Hepatocyte (in vitro differentiated cells): ENCODE data around the gene SGMS1.

Experiments
- EZH2 ChIP-seq: fragments of 200-600 bp; sonication (generic); IDR thresholded peaks from 2 replicates; pipeline ENCODE4 v1.6.1; 2016; ENCODE audit warnings: antibody characterized with exemption, mild to moderate bottlenecking, borderline replicate concordance
- EZH2phosphoT487 ChIP-seq: fragments of 200-600 bp; sonication (generic); IDR thresholded peaks from one replicate; pipeline ENCODE4 v1.6.1; 2018; ENCODE audit warnings: antibody characterized with exemption, mild to moderate bottlenecking, low read depth, moderate library complexity; ENCODE audit not compliant: unreplicated experiment, severe bottlenecking
- TF ChIP-seq, protein P1 (sequence below): fragments of 200-600 bp; sonication (generic); IDR thresholded peaks from 2 replicates; pipeline ENCODE4 v1.5.1; 2016; ENCODE audit warnings: antibody characterized with exemption, mild to moderate bottlenecking; ENCODE audit not compliant: poor library complexity

GRCh38 chr10:50651808-50652207 is 28.1 kb upstream of the SGMS1 start:
- TF ChIP-seq, protein P1, sequence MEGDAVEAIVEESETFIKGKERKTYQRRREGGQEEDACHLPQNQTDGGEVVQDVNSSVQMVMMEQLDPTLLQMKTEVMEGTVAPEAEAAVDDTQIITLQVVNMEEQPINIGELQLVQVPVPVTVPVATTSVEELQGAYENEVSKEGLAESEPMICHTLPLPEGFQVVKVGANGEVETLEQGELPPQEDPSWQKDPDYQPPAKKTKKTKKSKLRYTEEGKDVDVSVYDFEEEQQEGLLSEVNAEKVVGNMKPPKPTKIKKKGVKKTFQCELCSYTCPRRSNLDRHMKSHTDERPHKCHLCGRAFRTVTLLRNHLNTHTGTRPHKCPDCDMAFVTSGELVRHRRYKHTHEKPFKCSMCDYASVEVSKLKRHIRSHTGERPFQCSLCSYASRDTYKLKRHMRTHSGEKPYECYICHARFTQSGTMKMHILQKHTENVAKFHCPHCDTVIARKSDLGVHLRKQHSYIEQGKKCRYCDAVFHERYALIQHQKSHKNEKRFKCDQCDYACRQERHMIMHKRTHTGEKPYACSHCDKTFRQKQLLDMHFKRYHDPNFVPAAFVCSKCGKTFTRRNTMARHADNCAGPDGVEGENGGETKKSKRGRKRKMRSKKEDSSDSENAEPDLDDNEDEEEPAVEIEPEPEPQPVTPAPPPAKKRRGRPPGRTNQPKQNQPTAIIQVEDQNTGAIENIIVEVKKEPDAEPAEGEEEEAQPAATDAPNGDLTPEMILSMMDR, result no peak
- no peak for TF ChIP-seq EZH2
- no peak for TF ChIP-seq EZH2phosphoT487
